Activated naive CD4-positive, alpha-beta T cell (primary cell): Measurements from ENCODE around the gene FAM3A.

Experiments
- DNase-seq, 4 experiments: peaks; one replicate each; lab custom pipeline; 2025; lab: John Stamatoyannopoulos, UW

The FAM3A gene

DNA sequence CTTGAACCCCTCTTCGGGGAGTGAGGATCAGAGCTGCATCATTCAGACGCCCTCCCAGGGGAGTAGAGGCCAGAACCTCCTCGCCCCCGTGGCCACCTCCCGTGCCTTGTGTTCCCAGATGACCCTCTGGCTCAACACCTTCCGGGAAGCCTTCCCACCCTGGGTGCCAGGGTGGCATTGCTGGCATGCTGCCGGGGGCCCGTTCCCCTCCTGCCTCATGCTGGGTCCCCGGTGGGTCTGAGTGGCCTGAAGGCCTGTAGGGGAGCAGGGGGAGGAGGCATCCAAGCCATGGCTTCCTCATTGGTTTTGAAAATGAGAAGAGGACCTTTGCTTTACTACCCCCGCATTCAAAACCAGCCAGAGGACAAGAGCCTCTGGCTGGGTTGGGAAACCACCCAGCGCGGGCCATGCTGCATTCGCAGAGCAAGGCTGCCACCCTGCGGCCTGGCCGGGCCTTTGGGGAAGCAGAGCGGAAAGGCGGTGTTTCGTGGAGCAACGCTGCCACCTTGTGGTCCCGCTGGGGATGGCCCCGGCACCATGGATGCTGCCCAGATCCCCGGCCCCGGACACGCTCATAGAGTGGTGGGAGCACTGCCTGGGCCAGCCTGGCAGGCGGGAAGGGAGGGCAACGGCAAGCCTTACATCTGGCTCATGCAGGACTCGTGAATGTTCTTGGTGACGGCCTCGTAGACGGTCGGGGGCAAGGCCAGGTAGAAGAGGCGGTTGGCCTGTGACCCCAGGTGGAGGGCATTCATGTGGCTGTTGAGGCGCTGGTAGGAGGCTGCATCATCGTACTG is 18.7 kb upstream of the FAM3A start:
- DNase-seq = peak; percentile 56 to 93 (median 83)

- DNase-seq = no peak
Measured at GRCh38 chrX:154532690-154533089, 16.7 kb upstream of the FAM3A start.

GRCh38 chrX:154531626-154532025 is 15.6 kb upstream of the FAM3A start:
- DNase-seq = no peak

DNA sequence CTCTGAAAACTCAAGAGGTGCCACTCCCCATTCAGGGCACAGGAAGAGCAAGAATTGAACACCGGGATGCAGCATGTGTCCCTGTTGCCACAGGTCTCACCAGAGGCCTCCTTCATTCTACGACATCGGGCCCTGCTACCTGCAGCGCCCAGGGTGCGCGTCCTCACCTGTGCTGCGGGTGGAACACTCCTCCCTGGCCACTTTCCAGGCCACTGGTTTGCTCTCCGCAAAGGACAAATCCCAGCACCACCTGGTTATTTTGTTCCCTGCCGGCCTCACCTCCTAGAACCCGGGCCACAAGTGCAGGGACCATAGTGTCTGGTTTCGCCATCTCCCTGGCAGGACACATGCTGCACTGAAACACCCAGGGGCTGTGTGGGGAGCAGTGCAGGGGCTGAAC is 14.3 kb upstream of the FAM3A start:
- DNase-seq = no peak

GRCh38 chrX:154529206-154529612 is 13.2 kb upstream of the FAM3A start:
- no peak for DNase-seq

DNA sequence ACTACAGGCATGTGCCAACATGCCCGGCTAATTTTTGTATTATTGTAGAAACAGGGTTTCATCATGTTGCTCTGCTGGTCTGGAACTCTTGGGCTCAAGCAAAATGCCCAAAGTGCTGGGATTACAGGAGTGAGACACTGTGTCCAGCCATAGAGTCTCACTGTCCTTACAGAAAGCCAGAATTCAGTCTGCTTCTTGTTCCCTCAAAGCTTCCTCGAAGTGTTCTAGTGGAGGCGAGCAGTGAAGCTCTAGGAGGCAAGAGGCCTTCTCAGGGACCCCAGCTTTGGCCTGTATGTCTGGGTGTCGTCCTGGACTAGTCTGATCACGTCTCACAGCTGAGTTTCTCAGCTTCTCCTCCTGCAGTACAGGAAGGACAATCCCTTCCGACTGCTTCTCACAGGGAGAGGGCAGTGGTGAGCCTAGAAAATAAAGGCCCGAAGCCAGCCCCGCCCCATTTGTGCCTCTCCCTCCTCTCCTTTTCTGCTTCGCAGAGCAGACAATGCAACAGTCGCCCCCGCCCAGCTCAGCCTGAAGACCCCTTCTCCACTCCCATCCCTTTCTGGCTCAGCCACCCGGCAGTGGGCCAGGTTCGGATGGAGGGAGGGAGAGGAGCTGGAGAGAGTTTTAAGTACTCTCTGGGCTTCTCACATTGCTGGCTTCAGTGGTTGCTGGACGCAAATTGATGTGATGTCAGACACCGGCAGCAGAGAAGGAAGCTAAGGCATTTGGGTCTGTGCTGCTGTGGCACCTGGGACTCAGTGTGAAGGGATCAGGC is 11.1 kb upstream of the FAM3A start:
- peak in 1 of 4 experiments; percentile 30 for DNase-seq

DNA sequence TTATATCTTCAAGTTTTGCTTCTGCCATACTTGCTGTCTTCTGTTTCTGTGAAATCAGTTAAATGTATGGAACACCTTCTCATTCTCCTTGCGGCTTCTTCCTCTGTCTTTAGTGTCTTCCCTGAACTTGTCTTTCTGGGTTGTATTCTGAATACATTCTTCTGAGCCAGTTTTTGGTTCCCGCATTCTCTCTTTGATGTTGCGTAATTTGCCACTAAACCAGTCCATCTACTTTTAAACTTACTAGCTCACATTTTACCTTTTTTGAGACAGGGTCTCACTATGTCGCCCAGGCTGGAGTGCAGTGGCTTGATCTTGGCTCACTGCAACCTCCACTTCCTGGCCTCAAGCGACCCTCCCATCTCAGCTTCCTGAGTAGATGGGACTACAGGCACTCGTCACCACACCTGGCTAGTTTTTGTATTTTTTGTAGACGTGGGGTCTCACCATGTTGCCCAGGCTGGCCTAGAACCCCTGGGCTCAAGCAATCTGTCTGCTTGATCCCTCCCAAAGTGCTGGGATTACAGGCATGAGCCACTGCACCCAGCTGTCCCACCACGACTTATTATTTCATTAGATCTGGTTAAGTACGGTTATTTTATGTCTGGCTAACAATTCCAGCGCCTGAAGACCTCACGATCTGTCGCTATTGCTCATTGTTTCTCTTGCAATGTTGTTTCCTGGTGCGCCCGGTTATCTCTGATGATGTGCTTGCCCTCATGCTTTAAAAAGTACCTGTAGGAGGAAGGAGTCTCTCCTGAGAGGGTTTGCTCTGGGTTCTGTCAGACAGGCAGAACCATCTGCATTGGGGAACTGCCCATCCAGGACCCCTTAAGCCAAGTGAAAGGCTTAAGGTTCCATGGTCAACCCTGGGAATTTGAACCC is 9.8 kb upstream of the FAM3A start:
- DNase-seq = no peak

DNA sequence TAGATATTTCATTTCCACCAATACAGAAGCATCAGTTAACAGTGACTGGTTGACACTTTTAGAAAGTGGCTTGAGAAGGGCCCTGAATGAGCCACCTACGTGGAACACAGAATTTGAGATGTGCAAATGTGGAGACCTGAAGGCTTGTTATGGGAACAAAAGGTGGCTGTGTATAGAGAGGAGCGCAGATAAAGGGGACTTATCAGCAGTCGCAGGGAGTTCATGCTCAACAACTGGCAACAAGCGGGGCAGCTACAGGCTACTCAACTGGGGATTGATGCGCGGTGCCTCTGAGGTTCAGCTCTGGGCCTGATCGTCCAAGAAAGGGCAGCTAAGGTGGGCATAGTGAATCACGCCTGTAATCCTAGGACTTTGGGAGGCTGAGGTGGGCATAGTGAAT is 3.4 kb upstream of the FAM3A start:
- DNase-seq = no peak

GRCh38 chrX:154517101-154517781 is 1.2 kb upstream of the FAM3A start:
- no peak for DNase-seq

DNA sequence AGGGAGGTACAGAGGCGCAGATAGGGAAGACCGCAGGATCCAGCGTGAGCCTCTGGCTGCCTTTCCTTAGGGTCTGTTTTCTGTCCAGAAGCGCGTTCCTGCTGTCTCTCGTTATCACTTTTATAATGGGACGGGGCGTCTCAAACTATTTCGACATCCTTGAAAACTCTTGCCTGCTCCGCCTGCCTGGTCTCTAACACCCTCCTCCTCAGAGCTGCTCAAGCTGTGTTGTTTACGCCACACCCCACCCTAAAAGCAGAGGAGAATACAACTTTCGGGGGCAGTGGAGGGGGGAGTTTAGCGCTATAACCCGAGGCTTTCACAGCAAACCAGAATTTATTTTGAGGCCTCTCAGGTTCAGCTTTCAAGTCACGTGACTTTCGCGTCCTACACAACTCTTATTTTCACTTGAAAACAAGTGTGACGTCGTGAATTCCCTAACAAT is 646 bp upstream of the FAM3A start:
- no peak for DNase-seq

DNA sequence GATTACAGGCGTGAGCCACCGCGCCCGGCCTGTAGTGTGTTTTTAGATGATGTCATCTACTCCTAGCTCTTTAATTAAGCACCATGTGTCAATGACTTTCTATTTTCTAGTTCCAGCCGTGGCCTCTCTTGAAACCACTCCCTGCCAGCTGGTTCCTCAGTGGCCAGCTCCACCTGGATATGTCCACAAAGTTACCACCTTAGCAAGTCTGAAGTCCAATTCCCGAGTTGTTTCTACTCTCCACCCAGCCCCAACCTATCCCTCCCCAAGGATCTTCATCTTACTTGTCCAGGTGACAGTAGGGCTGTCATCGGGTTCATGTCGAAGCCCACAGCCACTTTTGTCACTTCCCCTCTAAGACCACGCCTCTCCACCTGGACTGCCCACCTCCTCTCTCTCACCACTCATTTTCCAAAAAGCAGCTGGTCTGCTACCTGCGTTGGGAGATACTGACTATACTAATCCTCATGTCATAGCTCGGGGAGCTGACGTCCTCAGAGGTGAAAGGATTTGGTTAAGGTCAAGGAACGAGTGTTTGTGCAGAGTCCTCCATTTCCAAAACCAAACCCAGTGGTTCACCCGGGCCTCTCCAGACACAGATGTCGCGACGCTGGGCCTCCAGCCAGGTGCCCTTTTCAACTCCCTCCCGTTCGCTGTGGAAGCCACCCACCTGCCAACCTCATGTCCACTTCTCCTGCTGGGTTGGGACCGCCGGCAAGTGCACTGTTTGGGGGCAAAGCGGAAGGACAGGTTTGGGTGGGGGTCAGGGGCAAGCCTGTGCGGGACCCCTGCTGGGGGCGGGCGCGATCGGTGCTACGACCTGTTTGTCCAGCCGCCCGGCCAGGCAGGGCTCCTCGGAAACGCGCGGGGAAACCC is 704 bp downstream of the FAM3A start:
- no peak for DNase-seq

DNA sequence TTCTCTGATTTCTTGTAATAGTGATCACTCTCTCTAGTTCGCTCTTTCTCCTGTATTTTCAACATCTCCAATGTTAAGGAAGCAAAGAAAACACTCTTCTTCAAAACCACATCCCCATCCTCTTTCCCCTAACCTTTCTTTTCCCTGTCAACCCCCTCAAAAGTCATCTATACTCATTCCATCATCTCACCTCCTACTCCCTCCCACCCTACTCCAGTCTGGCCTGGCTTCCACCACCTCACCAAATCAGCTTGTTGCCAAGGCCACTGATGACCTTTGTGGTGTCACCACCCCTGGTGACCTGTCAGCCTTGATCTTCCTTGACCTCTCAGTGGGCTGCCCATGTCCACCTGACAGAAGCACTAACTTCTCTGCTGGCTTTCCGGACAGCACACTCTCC is 2.3 kb downstream of the FAM3A start:
- no peak for DNase-seq

GRCh38 chrX:154512879-154513553 is 3.0 kb downstream of the FAM3A start:
- DNase-seq = no peak

GRCh38 chrX:154511761-154512160 is 4.3 kb downstream of the FAM3A start:
- no peak for DNase-seq

DNA sequence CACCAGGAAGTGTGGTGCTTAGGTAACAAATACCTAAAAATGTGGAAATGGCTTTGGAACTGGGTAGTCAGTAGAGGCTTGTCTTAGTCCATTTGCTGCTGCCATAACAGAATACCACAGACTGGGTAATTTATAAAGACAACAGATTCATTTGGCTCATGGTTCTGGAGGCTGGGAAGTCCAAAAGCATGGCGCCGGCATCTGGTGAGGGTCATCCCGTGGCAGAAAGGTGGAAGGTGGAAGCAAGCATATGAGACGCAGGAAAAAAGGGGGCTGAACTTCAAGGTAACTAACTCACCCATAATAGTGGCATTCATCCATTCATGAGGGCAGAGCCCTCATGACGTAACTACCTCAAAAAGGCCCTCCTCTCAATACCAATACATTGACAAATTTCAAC is 6.6 kb downstream of the FAM3A start:
- no peak for DNase-seq

- no peak for DNase-seq
Measured at GRCh38 chrX:154508384-154508745, 7.7 kb downstream of the FAM3A start.

DNA sequence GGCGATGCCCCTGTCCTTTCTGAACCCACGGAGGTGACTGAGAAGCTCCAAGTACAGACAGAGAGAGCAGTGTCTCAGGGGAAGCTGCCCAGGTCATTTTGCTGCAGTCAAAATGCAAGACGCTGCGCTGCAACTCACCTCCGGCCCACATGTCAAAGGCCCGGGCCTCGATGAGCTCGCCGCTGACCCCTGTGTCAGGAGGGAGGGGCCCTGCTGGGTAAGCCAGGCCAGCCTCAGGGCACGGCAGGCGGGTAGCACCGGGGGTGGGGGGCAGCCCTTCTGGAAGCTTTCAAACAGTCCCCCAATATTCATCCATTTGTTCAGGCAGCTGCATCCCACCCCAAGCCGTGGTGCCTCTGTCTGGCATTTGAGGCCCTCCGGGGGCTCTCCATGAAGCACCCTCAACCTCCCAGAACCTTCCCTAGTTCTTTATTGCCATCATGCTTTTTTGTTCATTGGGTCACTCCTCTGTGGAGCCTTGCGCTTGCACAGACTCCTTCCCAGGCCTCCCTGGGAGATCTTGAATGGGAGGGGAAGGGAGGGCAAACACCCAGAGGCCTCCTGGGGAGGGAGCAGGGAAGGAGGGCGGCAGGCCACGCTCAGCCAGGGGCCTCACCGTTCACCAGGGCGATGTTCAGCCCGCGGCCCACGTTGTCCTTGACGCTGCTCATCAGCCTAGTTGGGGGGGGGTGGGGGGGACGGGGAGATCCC is 8.2 kb downstream of the FAM3A start:
- no peak for DNase-seq

DNA sequence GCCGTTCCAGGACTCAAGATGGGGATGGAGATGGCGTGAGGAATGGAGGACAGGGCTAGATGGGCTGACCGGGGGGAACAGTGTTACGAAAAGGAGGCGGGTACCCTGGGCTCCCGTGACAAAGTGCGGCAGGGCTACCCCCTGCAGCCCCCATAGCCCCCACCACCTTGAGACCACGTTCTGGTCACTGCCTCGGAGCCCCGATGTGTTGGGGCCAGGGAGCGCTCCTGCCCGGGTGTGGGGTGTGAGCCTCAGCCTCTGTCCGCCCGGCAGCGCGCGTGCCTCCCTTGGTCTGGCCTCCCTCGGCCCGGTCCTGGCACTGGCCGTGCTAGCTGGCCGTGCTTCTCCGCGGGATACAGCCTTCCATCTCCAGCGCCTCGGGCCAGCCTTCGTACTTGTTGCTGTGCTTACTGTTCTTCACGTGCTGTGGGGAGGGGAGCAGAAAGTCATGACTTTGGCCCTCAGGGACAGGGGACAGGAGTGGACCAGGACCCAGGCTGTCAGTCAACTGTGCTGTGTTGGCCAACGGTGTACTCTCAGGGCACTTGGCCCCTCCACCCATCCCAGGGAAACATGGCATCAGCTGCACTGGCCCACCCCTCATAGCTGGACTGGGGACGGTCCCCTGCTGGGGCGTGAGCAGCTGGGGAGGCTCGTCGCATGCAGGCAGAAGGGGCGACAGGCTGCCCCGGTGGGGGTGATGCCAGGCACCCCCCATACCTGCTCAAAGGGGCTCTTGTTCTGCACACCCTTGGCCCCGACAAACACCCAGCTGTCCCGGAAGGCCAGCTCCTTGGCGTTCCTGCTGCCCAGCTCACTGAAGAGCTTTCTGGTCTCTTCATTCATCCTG is 9.3 kb downstream of the FAM3A start:
- DNase-seq = no peak

GRCh38 chrX:154505734-154506133 is 10.3 kb downstream of the FAM3A start:
- DNase-seq = no peak
